Endothelial cell of umbilical vein (primary cell): ENCODE data around the gene GIT2. TPM values are rescaled to one million over a fixed set of nuclear protein-coding genes. Genes with fewer than 3 reads are reported as not detected.
A peak's percentile ranks its signal among the peaks of the same experiment; 100 is the strongest.

ENCODE experiments used
- BruUV-seq: library from RNA; stranded (reverse); fragments of 400-500 nt; replicated peaks from 2 replicates; lab custom pipeline; 2021; lab: Mats Ljungman, UMichigan
- CTCF ChIA-PET: fragments of 300-600, 350-600 bp; sonication (Branson Sonifier 250); formaldehyde crosslinking; loops from one replicate; lab custom pipeline; 2021; ENCODE audit warnings: antibody characterized with exemption, inconsistent platforms; lab: Charles Lee
- POLR2A ChIA-PET: fragments of 300-600, 350-600 bp; sonication (Branson Sonifier 250); formaldehyde crosslinking; loops from one replicate; lab custom pipeline; 2021; ENCODE audit warnings: antibody characterized with exemption, inconsistent platforms; lab: Charles Lee
- DNase-seq: peaks from one replicate; pipeline ENCODE4 v3.0.0-alpha.2; 2011; ENCODE audit warnings: low read depth, low spot score
- FAIRE-seq: peaks from 2 replicates; lab custom pipeline; 2011; peaks lifted over from hg19 to GRCh38; lab: Jason Lieb, UNC
- H2AFZ ChIP-seq: 2 replicates; pipeline ENCODE4 v1.6.0; 2012; ENCODE audit warnings: low read depth, low read length, control low read depth, inconsistent platforms
- H3K27ac ChIP-seq: 2 replicates; pipeline ENCODE4 v1.5.1; 2011; ENCODE audit warnings: low read depth, mild to moderate bottlenecking, control low read depth, low read length, moderate library complexity; ENCODE audit not compliant: insufficient read depth
- H3K27me3 ChIP-seq, 2 experiments: 2 replicates each; pipeline versions ENCODE4 v1.6.0 to v1.6.1; 2011; ENCODE audit warnings: low read length in 2 of 2, mixed read lengths in 1 of 2; ENCODE audit not compliant: control insufficient read depth in 2 of 2, insufficient read depth in 2 of 2
- H3K36me3 ChIP-seq, 2 experiments: 2 replicates in 1 of 2; 3 replicates in 1 of 2; pipeline ENCODE4 v1.5.1; 2011; ENCODE audit warnings: low read length in 2 of 2, mild to moderate bottlenecking in 1 of 2, moderate library complexity in 1 of 2; ENCODE audit not compliant: control insufficient read depth in 2 of 2, insufficient read depth in 2 of 2; ENCODE audit errors: extremely low read depth in 1 of 2
- H3K4me1 ChIP-seq: 3 replicates; pipeline ENCODE4 v1.5.1; 2011; ENCODE audit warnings: mild to moderate bottlenecking, low read length; ENCODE audit not compliant: control insufficient read depth, insufficient read depth; ENCODE audit errors: extremely low read depth
- H3K4me2 ChIP-seq: 2 replicates; pipeline ENCODE4 v1.6.1; 2011; ENCODE audit warnings: low read length, control low read depth, mixed read lengths; ENCODE audit not compliant: insufficient read depth
- H3K4me3 ChIP-seq, 3 experiments: fragments of 200-600 bp in 1 of 3; sonication (generic), shearing (Covaris generic) in 1 of 3; replicated peaks in 1 of 3; 2 replicates each; pipeline ENCODE4 v1.5.1; 2011 to 2016; ENCODE audit warnings: control low read depth in 3 of 3, low read length in 3 of 3, mild to moderate bottlenecking in 2 of 3, inconsistent platforms in 1 of 3, low read depth in 1 of 3, moderate library complexity in 1 of 3; ENCODE audit not compliant: insufficient read depth in 1 of 3
- H3K79me2 ChIP-seq: 2 replicates; pipeline ENCODE4 v1.6.0; 2012; ENCODE audit warnings: low read length, inconsistent platforms; ENCODE audit not compliant: control insufficient read depth, insufficient read depth
- H3K9ac ChIP-seq: replicated peaks from 2 replicates; pipeline ENCODE3; 2011; ENCODE audit warnings: low read length, control low read depth; ENCODE audit not compliant: insufficient read depth; ENCODE audit errors: extremely low read depth
- H3K9me1 ChIP-seq: replicated peaks from 3 replicates; pipeline ENCODE4 v1.6.0; 2011; ENCODE audit warnings: mild to moderate bottlenecking, low read length; ENCODE audit not compliant: control insufficient read depth, insufficient read depth; ENCODE audit errors: extremely low read depth
- H3K9me3 ChIP-seq: replicated peaks from 2 replicates; pipeline ENCODE4 v1.5.1; 2012; ENCODE audit warnings: low read length, inconsistent platforms; ENCODE audit not compliant: control insufficient read depth, insufficient read depth
- H4K20me1 ChIP-seq: replicated peaks from 2 replicates; pipeline ENCODE3; 2011; ENCODE audit warnings: mild to moderate bottlenecking, low read length; ENCODE audit not compliant: control insufficient read depth, insufficient read depth; ENCODE audit errors: extremely low read depth
- CTCF ChIP-seq, 2 donors: IDR thresholded peaks; 1 replicate in 1 of 2; 2 replicates in 1 of 2; pipeline ENCODE4 v1.5.1; 2011; ENCODE audit warnings: low read length in 2 of 2, mild to moderate bottlenecking in 2 of 2, moderate library complexity in 2 of 2, control low read depth in 1 of 2, inconsistent platforms in 1 of 2, low read depth in 1 of 2; ENCODE audit not compliant: insufficient read depth in 1 of 2; ENCODE audit errors: extremely low read depth in 1 of 2
- EZH2 ChIP-seq: IDR thresholded peaks from 2 replicates; pipeline ENCODE4 v1.6.1; 2012; ENCODE audit warnings: borderline replicate concordance, low read depth, mild to moderate bottlenecking, moderate library complexity, low read length, inconsistent platforms; ENCODE audit not compliant: severe bottlenecking
- FOS ChIP-seq: IDR thresholded peaks from 2 replicates; pipeline ENCODE4 v1.6.1; 2011; ENCODE audit warnings: mild to moderate bottlenecking, low read length, moderate library complexity, borderline replicate concordance; ENCODE audit not compliant: insufficient read depth
- GATA2 ChIP-seq: IDR thresholded peaks from 2 replicates; pipeline ENCODE4 v1.7.0; 2011; ENCODE audit warnings: low read depth, mild to moderate bottlenecking, moderate library complexity, mixed read lengths, low read length; ENCODE audit not compliant: insufficient read length, insufficient read depth
- JUN ChIP-seq: IDR thresholded peaks from 2 replicates; pipeline ENCODE4 v1.6.1; 2011; ENCODE audit warnings: borderline replicate concordance, low read depth; ENCODE audit not compliant: insufficient read length, insufficient read depth
- MAX ChIP-seq: IDR thresholded peaks from 2 replicates; pipeline ENCODE4 v1.6.1; 2011; ENCODE audit not compliant: insufficient read depth, insufficient read length
- MYC ChIP-seq: IDR thresholded peaks from one replicate; pipeline ENCODE4 v1.6.1; 2011; ENCODE audit warnings: mild to moderate bottlenecking, low read depth, low read length
- POLR2A ChIP-seq: IDR thresholded peaks from 2 replicates; pipeline ENCODE4 v1.6.1; 2012; ENCODE audit warnings: low read depth, mild to moderate bottlenecking, control low read depth, low read length
- dilution Hi-C: fragments of 300-500 bp; cut with MboI; formaldehyde crosslinking; loops from one replicate; pipeline ENCODE4 v1.15.0; 2019; ENCODE audit warnings: low sequenced_read_pairs; ENCODE audit not compliant: extremely low pct_ligation_motif_present
- intact Hi-C: fragments of 100-400 bp; cut with micrococcal nuclease; formaldehyde crosslinking; loops from one replicate; pipeline ENCODE4 v1.10.0; 2022
- polyA plus RNA-seq, 4 experiments: library from polyadenylated mRNA; depleted of rRNA in 3 of 4; stranded (reverse) in 3 of 4; unstranded in 1 of 4; fragments of >200 nt; gene quantifications; 2 replicates each; pipeline versions ENCODE4 v1.2.1 to v1.2.3, GENCODE V29; 2011 to 2012; ENCODE audit warnings: missing spikeins in 1 of 4
- total RNA-seq: library from RNA; stranded (reverse); gene quantifications from 2 replicates; pipeline ENCODE4 v1.2.3, GENCODE V29; 2021

The GIT2 gene
- total and polyA plus RNA-seq, 2 donors (not counting 3 experiments of a cell fraction or from before 2014, with no cell fraction given) = 37.3 to 77.2 TPM

GRCh38 chr12:109937371-109937770 is 58.8 kb downstream of the GIT2 start:
- peak overlapping the region; percentile 66 for H3K27ac ChIP-seq
- no peaks in the 10 kb centered on the region for H3K9me1 ChIP-seq
- ChIA-PET CTCF (interaction anchor here (1.3 to 1.6 kb wide), 4 partner anchors 9 to 92 kb away, joined by 3 to 5 read pairs (median 3); no protein-coding TSS in a partner anchor), POLR2A (no interaction called here)
- H2AFZ ChIP-seq = peak overlapping the region; percentile 3
- peak overlapping the region; percentile 30 for H3K4me2 ChIP-seq
- TF ChIP-seq EZH2 (no peak), POLR2A (no peak), GATA2 (no peak), CTCF (IDR thresholded peaks at IDR 0.05; ENCODE audit: extremely low read depth in 1 of 2, insufficient read depth in 1 of 2, low read depth in 1 of 2, low read length in 2 of 2) (no peak), MAX (no peak), MYC (no peak), JUN (peak; percentile 19), FOS (no peak)
- H4K20me1 ChIP-seq = no peaks in the 10 kb centered on the region
- no peaks in the 10 kb centered on the region for H3K79me2 ChIP-seq
- BruUV-seq = no TSS peak
- peaks cover 9 to 14% of the 10 kb centered on the region in 2 experiments for H3K36me3 ChIP-seq
- H3K9ac ChIP-seq = no peak overlapping the region
- intact Hi-C loops = no loop called here
- peaks cover 21% of the 10 kb centered on the region for H3K4me1 ChIP-seq
- dilution Hi-C loops = no loop called here
- no peaks in the 10 kb centered on the region for H3K27me3 ChIP-seq
- DNase-seq (peak; percentile 87), FAIRE-seq (peak; percentile 89)
- no peaks in the 10 kb centered on the region for H3K9me3 ChIP-seq
- H3K4me3 ChIP-seq = no peak overlapping the region
